H54 (cell line): Measurements from ENCODE around the gene AMPD2.

Experiments
- DNase-seq: peaks from one replicate; pipeline ENCODE4 v3.0.0; 2011; ENCODE audit warnings: low spot score, mixed read lengths; ENCODE audit not compliant: insufficient read length
- FAIRE-seq: peaks from 3 replicates; lab custom pipeline; 2011; peaks lifted over from hg19 to GRCh38; lab: Jason Lieb, UNC
- POLR2A ChIP-seq: IDR thresholded peaks from 2 replicates; pipeline ENCODE4 v1.6.1; 2011; ENCODE audit warnings: low read depth, mild to moderate bottlenecking, low read length

Gene AMPD2

DNA sequence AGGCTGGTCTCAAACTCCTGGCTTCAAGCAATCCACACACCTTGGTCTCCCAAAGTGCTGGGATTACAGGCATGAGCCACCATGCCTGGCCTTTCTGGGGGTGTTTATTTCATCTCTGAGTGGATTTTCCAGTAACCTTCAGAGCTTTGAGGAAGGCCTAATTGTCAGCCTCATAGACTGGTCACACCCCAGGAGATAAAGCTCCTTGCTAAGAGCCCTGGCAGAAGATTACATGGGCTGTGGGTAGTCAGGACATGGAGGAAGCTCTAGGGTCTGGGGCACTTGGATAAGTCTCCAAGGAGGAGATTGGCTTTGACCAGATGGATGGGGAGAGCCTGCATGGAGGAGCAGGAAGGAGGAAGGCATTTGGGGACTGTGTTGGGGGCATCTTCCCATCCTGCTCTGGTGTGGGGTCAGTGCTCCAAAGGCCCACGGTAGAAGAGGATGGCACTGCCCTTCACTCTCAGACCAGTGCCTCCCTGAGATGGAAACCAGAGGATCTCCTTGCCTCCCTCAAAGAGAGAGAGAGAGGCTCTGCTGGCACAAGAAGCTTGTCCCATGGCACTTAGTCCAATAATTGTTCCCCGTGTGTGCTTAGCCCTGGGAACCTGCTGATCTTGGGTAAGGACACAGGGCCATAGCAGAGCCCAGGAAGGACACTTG, 21.6 kb downstream of the AMPD2 start:
- FAIRE-seq (no peak), DNase-seq (no peak)
- no peak for TF ChIP-seq POLR2A

DNA sequence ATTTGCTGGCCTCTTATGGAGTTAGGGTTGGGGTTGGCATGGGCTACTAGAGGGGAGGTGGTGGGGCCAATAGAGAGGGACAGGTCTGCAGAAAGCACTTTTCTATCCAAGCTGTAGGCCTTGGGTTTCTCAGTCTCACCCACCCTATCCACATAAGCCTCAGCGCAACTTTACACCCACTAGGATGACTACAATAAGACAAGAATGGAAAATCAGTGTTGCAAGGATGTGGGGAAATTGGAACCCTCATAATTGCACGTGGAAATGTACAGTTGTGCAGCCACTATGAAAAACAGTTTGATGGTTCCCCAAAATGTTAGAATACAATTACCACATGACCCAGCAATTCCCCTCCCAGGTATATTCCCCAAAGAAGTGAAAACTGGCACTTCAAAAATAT, 22.2 kb downstream of the AMPD2 start:
- TF ChIP-seq POLR2A, result no peak
- FAIRE-seq, result no peak
- DNase-seq, result no peak

DNA sequence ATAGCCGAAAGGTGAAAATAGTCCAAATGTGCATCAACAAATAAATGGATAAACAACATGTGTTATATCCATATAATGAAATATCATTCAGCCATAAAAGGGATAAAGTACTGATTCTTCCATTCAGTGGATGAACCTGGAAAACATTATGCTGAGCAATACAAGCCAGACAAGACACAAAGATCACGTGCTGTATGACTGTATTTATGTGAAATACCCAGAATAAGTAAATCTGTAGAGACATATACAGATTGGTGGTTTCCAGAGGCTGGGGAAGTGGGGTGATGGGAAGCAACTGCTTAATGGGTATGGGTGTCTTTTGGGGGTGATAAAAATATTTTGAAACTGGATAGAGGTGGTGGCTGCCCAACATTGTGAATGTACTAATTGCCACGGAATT, 23.0 kb downstream of the AMPD2 start:
- TF ChIP-seq POLR2A, result no peak
- FAIRE-seq, result no peak
- DNase-seq, result no peak

DNA sequence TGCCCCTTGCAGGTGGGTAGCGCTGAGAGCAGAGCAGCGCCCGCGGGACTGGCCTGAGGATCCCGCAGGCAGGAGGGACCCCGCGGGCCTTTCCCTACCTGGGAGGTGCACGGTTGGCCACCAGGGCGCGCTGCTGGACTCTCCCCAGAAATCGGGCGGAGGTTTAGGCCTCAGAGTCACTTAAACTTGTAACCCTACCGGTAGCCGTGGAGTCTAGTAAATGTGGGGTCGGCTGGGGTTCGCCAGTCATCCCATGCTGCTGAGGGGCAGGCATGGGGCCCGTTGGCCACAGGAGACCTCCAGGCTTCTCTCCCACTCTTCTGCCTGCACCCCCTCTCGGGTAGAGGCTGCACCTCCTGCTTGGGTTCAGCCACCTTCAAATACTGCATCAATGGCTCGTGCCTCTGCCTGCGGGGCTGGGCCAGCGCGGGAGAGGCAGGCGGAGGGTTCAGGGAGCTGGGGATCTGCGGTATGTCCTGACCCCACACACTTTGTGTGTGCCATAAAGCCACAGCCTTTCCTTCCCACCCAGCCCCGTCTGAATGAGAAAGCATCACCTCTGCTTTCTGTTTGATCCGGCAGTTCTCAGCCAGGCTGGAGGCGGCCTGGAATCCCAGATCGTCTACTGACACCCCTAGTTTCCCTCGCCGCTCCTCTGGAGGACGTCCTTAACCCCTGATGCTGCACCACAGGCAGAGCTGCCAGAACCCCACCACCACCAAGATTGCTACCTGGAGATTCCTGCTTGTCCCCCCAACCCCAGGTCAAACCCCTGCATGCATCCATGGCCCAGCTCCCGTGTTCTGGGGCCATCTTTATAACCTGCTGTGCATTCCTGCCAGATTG, 24.0 kb downstream of the AMPD2 start:
- TF ChIP-seq POLR2A, result no peak
- DNase-seq (peak; percentile 74), FAIRE-seq (no peak)

DNA sequence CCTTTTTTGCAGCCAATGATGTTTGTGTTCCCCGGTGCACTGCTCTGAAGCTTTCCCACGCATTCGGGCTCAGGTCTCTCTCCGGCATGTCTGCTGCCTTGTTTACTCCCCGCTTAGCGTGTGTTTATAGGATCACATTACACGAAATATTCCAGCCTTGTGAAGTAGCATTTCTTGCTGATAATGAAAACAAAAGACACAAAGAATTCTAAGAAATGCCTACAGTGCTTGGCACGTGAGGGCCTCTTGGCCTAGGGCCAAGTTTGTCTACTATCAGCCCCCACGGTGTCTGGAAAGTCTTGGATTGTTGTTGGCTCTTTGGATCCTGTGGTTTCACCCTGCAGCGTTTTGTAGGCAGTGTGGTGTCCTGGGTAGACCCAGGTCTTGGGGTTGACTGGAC, 25.0 kb downstream of the AMPD2 start:
- FAIRE-seq, result no peak
- TF ChIP-seq POLR2A, result no peak
- no peak for DNase-seq

DNA sequence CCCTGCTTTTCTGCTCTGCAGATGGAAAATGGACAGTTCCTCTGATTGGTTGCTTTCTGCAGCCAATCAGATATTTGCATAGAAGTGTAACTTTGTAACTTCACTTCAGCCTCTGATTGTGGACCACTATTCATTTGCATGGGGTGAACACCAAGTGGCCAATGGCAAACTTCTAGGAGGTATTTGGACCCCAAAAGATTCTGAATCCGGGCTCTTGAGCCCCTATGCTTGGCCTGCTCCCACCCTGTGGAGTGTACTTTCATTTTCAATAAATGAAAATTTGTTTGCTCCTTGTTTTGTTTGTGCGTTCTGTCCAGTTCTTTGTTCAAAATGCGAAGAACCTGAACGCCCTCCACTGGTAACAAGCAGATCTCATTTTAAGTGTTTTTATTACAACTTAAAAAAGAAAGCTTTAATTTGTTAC, 29.9 kb downstream of the AMPD2 start:
- TF ChIP-seq POLR2A, result no peak

DNA sequence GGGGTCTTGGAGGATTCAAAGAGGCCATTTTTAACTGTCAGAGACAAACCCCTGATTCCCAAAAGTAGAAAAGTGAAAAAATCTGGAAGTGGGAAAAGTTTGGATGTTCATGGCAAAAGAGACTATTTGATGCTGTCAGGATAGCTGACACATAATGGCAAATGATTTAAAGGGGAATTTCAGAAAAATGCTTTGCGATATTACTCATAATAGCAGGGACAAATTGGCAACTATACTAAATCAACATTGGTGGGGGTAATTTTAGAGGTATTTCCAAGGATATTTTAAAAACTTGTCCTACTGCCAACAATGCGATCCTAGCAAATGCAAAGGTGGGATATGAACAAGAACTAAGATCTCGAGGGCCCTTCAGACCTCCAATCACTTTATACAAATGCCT, 31.0 kb downstream of the AMPD2 start:
- DNase-seq, result no peak
- no peak for TF ChIP-seq POLR2A
- FAIRE-seq, result peak; percentile 87

More for the DNA sequence above, 29.9 kb downstream of the AMPD2 start:
- DNase-seq (no peak), FAIRE-seq (peak; percentile 89)

DNA sequence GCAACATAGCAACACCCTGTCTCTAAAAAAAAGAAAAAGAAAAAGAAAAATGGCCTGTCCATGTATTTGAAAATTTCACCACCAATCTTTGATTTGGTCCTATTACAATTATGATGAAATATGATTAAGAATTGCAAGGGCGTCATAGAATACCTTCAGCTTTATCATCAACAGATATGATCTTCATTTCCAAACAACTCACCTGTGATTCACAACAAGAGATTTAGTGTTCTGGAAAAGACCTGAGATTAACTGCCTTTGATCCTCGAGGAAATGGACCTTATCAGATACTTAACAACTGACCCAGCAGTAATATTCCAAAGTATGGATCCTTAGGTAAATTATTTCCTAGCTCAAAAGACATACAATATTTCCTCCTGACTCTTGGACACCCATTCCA, 32.8 kb downstream of the AMPD2 start:
- no peak for FAIRE-seq
- DNase-seq, result no peak
- no peak for TF ChIP-seq POLR2A

DNA sequence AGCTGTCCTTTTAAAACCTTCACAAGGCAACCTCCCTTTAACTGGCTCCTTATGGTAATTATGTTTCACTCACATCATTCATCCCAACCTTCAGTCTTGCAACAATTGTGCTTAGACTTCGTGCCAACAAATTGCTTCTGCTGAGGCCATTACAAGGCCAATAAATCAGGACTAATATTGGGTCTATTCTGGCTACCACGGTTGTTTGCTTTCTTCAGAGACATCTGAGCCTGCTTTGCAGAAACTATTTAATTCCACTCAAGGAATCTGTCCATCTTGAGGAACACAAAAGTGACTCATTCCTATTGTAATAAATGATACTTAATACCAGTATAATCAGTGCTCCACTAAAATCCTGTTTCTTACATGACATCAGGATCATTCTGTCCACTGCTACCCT, 33.7 kb downstream of the AMPD2 start:
- TF ChIP-seq POLR2A, result no peak
- FAIRE-seq (no peak), DNase-seq (no peak)

DNA sequence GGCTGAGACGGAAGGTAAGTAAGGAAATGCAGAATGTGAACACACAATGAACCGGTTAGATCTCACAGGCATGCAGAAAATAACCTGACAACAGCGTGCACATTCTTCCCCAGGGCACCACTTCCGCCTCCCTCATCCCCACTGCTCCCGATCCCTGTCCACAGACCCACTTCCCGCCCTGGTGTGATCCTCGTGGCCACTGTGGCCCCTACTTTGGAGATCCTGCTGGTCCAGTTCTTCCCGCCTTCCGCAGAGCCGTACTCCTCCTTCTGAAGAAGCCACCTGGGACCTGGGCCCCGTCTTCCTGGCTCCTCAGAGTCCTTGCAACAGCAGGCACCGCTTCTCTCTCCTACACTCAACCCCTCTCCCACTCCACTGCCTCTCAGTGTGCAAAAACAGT, 34.9 kb downstream of the AMPD2 start:
- TF ChIP-seq POLR2A, result no peak
- no peak for FAIRE-seq
- no peak for DNase-seq

DNA sequence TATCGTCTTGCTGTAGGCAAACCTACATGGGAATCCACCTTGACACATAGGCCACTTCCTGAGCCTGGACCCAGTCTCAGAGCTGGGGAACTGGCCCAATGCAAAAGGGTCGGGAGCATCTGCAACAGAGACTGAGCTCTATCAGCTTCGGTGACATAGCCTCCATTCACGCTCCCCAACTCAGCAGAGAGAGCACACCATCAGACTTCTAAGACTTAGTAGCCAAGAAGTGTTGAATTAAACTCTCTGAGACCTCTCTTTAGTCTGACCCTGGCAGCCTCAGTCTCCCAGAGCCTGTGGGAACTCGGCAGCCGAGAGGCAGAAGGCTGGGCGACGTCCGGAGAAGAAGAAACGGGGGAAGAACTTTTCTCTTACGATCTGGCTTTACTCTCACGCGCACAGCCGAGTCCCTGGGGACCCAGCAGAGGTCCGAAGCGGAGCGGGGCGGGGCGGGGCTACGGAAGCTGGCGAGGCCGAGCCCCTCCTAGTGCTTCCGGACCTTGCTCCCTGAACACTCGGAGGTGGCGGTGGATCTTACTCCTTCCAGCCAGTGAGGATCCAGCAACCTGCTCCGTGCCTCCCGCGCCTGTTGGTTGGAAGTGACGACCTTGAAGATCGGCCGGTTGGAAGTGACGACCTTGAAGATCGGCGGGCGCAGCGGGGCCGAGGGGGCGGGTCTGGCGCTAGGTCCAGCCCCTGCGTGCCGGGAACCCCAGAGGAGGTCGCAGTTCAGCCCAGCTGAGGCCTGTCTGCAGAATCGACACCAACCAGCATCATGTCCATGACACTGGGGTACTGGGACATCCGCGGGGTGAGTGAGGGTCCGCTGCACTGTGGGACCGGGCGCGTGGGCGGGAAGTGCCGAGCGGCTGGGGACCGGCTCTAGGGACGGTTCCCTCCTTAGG, 36.2 kb downstream of the AMPD2 start, which contains the start of gene GSTM4:
TSS of gene GSTM4 (plus strand) at position 485 of the 905 bp plus-strand sequence. CDS start at position 776, 291 bp downstream.
- DNase-seq (peak; percentile 51), FAIRE-seq (no peak)
- peak; percentile 38 for TF ChIP-seq POLR2A

DNA sequence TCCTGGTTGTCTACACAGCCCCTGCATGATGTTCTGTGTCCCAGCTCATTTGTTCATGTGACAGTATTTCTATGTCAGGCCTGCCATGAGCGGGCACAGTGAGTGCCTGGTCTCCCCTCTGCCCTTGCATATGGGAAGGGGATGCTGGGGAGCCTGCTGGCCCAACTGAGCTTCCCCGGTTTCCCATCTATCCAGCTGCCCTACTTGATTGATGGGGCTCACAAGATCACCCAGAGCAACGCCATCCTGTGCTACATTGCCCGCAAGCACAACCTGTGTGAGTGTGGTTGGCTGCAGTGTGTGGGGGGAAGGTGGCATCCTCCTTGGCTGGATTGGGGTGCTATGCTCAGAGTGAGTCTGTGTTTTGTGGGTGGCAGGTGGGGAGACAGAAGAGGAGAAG, 37.8 kb downstream of the AMPD2 start:
- no peak for TF ChIP-seq POLR2A
- no peak for DNase-seq
- no peak for FAIRE-seq

DNA sequence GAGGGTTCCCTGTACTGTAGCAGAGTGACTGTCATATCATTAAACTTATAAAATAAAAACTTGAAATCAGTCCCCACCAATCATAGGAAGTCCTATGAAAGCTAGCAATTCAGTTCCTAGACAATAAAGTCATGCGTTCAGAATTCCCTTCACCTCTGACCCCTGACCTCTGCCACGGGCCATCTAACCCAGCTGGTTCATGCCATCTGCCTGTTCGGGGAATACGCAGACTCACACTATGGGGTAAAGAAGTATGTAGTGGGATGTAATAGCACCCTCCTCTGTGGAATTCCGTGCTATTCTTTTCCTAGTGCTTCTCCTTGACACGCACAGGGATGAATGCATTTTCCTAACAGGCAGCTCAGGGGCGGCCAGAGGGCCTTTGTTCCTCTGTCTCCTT, 38.3 kb downstream of the AMPD2 start:
- no peak for FAIRE-seq
- DNase-seq, result no peak
- no peak for TF ChIP-seq POLR2A
